NCI-H2081 (cell line): ENCODE results near the gene ALPL.
A peak's percentile ranks its signal among the peaks of the same experiment; 100 is the strongest.
"Not testable (repeated sequence)": the region's sequence is repeated elsewhere in the genome, so short reads cannot be mapped to it uniquely, and the experiment has no call there.

ENCODE experiments used
- DNase-seq, 2 experiments: peaks; one replicate each; lab custom pipeline; 2025; lab: John Stamatoyannopoulos, UW

Gene ALPL

DNA sequence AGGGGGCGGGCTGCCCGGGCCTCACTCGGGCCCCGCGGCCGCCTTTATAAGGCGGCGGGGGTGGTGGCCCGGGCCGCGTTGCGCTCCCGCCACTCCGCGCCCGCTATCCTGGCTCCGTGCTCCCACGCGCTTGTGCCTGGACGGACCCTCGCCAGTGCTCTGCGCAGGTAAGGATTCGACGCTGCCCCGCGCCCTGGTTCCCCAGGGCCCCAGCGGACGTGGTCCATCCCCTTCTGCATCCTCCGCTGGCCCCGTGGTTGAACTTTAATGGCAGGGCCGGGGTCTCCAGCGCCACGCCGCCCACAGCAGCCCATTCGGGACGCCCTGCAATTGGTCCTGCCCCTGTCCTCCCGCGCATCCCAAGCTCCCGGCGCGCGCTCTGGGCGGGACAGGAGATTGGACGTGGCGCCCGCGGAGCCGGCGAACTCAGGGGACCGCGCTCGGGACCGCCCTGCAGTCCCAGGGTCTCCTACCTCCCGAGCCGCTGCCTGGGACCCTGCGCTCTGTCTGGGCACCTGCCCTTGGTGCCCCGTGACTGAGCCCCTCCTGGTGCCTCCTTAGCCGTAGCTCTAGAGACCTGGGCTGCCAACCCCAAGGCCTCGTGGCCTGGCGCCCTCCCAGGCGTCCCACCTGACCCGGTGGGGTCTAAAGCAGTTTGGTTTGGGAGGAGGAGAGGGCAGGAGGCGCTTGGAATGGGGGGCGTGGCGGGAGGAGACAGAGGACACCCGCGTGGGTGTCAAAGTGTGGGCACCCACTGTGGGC is at the start of gene ALPL:
ALPL (plus strand) TSS at position 73 of the 762 bp plus-strand sequence. CDS start 44,659 bp downstream, outside the sequence.
- no peak for DNase-seq

DNA sequence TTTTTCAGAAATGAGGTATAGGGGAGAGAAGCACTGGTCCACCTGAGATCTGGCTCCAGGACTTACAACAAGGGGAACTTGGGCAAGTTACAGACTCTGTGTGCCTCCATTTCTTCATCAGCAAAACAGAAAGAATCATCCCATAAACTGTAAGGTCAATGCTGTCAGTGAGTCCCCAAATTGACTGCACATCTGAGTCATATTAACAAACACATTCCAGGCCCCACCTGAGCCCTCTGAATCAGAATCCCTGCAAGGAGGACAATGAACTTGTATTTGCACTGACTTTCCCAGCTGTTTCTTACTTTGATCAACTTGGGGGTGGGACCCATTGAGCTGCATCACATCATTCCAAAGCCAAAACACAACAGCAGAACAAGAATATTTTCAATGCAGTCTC is 44.1 kb upstream of the ALPL start:
- DNase-seq: not testable (repeated sequence)

DNA sequence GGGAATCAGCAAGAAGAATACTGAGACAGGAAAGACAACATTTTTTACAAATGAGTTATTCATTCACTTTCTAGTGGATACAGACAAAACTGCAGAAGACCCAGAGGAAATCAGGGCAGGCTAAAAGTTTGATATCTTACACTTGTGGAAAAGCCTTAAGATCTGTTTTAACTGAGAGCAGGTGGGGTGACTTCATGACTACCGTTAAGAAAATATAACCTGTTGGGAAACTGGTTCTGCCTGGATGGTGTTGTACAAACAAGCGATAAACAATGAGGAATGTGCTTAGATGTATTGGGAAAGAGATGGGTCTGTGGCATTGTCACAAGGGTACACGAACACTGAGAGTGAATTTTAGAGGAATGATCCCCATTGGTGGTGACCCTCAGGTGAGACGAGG is 41.3 kb upstream of the ALPL start:
- DNase-seq: not testable (repeated sequence)

DNA sequence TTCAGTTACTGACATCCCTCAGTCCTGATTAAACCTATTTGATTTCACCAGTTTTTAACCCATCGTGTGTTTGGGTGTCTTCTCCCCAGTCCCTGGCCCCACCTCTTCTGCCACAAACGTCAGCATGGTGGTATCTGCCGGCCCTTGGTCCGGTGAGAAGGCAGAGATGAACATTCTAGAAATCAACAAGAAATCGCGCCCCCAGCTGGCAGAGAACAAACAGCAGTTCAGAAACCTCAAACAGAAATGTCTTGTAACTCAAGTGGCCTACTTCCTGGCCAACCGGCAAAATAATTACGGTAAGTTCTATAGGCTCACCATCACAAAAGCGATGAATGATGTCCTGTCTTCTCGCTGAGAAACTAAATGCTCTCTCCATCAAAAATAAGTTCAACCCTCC is 40.6 kb upstream of the ALPL start:
- DNase-seq: no peak

DNA sequence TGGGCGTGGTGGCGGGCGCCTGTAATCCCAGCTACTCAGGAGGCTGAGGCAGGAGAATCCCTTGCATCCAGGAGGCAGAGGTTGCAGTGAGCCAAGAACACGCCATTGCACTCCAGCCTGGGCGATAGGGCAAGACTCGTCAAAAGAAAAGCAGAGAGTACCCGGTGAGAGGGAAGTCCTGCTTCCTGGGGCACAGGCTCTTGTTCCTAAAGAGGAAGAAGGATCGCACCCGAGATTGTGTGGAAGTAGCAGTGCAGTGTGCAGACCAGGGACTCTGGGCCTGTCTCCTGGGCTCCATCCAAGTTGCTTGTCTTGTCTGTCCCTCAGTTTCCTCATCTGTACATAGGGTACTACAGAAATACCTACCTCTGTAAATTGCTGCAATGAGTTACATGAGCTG is 39.6 kb upstream of the ALPL start:
- DNase-seq: no peak

DNA sequence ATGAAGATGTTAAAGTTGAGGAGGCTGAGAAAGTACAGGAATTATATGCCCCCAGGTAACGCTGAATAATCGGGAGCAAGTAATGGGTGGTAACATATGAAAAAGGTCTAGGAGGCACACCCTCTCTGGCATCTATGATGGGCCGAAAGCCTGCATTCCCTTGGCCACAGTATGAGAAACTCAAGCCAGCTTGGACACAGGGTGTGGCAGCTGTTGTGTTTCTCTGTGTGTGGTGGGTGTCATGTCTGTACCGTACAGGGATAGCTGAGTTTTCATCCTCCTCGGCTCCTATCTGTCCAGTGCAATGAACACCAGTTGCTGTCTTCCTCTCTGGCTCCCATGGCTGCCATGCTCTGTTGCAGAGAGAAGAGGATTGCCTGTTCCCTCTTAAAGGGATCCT is 36.4 kb upstream of the ALPL start:
- no peak for DNase-seq

DNA sequence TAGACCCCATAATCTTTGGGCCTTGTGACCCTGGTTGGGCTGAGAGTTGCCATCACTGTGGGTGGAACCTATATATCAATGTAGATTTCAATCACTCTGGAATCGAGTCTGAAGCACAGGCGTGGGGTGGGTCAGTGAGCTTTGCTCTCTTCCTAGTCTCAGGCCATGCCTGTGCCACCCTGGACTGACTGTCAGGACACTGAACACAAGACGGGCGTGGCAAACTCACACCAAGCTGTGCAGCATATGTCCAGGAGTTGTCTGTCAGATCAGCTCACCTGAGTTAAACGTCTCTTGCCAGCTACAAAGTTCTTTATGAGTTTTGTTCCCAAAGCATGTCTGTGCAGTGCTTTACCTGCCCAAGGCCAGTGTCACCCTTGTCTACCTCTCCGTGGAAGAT is 30.9 kb upstream of the ALPL start:
- no peak for DNase-seq

DNA sequence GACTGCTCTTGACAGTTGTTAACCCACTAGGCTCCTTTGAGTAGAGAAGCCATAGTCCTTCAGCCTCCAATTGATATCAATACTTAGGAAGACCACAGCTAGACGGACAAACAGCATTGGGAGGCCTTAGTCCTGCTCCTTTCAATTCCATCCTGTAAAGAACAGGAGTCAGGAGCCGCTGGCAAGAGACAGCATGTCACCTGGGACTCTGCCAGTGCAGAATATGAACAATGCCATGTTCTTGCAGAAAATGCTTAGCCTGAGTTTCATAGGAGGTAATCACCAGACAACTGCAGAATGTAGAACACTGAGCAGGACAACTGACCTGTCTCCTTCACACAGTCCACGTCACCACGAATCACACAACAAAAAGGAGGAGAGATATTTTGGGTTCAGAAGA is 25.3 kb upstream of the ALPL start:
- not testable (repeated sequence) for DNase-seq

DNA sequence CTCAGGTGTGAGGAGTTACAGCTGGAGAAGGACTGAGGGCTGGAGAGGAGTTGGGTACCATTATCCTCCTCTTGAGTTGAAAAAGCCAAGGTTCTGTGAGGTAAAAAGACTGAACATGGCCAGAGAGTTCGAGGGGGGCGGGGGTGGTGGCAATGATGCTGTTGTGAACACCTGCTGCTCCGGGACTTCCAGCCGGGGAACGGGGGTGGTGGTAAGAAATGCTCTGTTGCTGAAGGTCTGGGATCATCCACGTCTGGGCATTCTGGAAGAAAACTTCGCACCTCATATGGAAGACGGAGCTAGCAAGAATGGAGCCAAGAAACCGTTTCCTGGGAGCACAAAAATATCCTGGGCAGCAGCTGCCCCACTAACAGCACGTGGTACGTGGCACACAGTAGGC is 20.1 kb upstream of the ALPL start:
- no peak for DNase-seq

DNA sequence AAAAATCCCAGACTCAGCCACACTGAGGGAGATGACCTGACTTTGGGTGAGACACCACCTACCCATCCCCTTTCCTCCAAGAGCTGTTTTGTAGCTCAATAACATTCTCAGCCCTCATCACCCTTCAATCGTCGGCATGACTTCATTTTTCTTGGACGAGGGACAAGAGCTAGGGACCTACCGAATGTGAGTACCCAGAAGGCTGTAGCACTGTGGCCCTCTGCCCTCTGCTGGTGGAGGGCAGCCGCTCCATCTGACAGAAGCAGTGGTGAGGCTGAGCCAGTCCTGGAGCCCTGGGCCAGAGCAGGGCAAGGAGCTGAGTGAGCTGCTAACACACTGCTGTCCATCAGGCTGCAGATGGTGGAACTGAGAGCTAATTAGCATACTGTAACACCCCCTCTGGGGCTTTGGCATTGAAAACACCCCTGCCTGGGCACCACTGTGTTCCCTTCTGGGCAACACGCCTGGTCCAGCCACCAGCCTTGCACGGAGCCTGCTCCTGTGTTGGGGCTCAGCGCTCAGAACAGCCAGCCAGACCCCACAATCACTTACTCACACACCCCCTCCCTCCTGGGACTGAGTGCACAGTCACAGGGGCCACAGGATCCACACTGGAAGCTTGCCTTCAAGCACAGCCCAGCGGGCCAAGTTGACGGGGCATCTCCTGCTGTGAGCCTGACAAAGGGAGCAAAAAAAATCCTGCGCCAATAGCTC is 18.3 kb upstream of the ALPL start:
- no peak for DNase-seq

DNA sequence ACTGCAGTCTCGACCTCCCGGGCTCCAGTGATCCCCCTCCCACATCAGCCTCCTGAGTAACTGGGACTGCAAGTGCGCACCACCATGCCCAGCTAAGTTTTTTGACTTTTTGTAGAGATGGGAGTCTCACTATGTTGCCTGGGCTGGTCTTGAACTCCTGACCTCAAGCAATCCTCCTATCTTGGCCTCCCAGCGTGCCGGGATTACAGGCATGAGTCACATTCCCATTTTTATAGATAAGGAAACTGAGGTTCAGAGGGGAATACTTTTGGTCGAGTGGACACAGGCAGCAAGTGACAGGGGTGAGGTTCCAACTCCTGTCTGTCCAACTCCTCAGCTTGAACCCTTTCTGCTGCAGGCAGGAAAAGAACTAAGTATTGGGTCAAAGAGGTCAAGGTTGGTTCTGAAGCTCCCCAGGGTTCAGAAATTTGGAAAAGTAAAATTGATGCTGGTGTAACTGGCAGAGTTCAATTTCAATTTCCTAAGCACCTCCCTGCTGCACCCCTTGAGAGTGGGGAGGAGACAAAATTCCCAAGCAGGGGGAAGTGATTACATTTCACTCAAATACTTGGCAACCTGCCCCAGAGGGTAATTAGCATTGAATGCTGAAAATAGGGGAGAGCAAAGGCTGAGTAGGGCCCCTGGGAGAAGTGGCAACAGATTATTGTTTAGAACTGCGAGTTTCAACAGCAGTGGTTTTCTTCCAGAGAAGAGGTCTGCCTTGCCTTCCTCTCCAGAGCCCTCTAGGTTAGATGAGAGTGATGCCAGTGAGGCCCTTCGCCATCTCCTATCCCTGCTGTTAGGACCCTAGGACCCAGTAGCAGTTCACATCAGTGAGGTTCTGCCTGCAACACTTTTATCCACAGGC is 17.5 kb upstream of the ALPL start:
- peak; percentile 65 to 76 for DNase-seq

DNA sequence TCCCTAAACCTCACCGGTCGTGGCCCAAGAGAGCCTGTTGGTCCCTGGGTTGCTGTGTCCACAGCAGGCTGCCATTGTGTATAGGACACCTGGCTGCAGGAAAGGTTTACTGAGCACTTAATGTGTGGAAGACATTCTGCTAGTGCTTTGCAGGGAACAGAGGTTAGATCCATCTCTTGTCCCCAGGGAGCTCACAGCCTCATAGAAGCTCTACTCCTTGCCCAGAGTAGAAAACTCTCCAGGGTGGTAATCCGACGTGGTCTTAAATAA is 16.9 kb upstream of the ALPL start:
- DNase-seq: no peak

DNA sequence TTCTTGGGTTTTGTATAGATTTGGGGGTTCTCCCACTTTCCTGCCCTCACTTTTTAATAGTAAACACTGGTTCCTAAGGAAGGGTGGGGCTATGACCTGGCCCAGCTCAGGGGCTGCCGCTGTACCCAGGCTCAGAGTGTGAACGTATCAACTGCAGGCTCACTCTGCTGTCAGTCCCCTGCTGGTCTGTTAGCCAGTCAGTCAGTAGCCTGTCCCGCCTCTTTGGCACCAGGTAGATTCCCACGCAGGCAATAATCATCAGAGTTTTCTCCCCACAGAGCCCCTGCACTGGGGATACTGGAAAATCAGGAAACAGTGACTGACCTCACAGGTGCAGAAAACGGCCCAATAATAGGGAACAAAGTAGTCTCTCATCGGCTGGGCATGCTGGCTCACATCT is 15.0 kb upstream of the ALPL start:
- DNase-seq: no peak

DNA sequence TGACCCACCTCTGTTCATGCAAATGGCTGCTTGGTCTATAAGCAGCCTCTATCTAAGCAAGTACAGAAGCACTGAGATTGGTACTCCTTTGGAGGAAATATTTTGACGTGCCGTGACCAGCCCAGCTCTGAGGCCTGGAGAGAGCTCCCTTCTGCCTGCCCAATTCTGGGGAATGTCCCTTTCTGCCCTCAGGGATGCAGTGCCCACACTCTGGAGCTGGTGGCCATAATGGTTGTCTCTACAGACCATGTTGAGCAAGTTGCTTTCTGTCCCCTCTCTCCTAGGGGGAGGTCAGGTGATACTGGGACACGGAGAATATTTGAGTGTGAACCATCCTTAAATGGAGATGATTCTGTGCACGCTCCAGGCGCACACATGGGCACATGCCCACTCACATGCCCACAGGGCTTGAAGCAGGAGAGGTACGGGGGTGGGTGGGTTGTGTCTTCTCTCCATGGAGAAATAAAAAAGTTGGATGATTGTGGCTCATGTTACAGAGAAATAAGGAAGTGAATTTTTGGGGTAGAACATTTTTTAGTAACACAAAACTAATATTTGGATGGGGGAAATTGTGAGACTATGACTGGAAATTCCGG is 13.9 kb upstream of the ALPL start:
- no peak for DNase-seq

DNA sequence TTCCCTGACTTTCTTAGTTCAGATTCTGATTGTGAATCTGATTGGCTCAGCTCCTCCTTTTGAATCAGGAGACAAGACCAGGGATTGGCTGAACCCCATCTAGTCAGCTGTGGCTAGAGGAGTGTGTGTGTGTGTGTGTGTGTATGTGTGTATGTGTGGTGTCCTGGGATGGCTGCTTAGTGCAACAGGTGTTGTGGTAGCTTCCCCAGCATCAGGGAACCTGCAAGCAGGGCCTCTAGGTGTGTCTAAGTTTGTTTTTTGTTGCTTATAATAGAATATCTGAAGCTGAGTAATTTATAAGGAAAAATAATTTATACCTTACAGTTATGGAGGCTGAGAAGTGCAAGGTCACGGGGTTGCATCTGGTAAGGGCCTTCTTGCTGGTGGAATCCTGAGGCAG is 13.2 kb upstream of the ALPL start:
- no peak for DNase-seq

DNA sequence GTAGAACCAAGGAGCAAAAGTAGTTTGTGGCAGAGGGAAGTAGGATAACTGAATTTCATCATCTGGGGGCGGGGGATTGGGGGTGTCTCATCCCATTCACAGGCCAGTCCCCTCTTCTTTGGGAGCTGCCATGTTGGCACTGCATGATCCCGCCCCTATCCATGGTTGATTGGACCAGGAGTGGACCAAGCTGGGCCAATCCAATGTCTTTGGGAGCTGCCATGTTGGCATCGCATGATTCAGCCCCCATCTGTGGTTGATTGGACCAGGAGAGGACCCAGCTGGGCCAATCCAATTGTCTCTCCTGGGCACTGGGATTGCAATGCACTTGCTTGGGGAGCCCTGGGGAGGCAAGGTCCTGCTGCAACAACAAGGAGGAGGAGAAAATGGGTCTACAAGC is 12.3 kb upstream of the ALPL start:
- no peak for DNase-seq

DNA sequence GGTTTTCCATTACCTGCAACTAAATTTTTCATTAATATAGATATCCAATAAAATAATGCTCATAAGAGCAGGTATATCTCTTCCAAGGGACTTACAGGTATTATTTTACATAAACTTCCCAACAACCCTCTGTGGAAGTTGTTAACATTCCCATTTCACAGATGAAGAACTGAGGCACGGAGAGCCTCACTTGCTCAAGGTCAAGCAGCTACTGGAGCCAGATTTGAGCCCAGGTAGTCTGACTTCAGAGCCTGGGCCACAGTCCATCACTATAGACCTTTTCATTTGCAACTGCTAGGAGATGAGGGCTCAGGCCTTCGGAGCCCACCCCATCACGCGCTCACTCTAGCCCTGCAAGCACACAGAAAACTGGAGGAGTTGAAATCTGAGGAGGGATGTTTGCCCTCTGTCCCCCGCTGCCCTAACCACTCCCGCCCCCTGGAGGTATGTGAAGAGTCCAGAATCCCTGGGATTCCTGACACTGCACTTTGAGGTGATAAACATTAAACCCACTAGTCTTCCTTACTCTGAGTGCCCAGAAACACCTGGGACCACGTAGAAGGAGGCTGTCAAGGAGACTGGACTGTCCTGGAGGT is 11.7 kb upstream of the ALPL start:
- no peak for DNase-seq

DNA sequence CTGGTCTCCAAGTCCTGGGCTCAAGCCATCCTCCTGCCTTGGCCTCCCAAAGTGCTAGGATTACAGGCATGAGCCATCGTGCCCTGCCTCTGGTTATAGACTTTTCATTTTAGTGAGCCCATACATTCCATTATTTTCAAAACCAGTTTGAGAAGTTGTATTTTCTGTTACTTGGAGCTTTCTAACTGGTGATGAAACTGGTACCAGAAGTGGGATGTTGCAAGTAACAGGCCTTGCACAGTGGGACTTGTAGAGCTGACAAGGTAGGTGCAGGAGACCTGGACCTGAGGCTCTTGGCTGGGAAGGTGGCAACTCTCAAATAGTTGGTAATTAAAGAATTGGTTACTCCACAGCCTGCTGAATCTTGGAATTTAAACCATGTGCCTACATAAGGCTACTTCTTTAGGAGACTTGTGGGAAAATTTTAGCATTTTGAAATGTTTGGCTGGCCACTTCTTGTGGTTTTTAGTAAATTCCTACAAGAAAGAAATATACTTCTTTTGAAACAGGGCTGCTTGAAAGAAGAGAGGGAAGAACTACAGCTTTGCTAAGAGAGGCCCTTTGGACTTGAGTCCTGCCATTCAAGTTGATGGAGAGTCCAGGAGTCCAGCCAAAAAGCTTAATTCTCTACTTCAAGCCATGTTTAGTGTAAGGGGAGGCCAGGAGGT is 9.8 kb upstream of the ALPL start:
- DNase-seq: no peak

DNA sequence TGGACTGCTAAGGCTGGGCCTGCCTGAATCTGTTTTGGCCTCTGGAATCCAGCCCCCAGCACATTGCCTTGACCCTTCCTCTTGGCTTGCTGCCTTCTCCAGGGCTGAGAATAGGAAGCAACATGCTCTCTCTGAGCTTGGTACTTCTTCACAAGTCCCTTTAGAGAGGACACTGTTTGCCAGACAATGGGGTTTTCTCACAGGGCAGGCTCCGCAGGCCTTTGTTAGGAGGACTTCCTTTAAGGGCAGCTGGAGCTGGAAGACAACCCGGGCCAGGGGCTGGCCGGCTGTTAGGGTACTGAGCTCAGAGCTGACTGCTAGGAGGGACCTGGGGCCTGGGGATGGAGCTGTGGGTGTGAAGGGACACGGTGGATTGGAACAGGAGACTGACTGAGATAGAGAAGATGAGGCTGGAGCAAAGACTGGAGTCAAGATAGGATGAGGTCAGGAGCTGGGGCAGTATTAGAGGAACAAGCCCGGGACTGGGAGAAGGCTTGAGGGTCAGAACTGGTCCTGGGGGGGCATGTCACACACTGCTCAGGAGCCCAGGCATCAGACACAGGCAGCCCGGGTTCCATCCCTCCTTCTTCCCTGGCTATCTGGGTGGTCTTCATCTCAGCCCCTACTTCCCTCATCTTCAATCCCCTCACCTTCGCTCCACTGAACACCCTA is 5.4 kb upstream of the ALPL start:
- no peak for DNase-seq

DNA sequence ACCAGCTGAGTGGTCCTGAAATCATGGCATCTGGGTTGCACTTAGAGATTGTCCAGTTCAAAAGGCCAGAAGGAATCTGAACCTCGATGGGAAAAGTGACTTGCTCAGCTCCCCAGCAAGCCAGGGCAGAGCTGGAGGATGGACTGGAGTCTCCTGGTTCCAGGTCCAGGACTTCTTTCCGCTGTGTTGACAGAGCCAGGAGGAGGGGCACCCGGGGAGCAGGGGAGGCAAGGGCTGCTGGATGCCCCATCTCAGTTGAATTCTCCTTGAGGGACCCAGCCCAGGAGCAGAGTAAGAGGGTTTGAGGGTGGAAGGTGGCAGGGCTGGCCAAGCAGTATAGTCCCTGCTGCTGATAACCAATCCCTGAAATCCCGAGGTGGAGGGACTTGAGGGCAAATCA is 2.4 kb upstream of the ALPL start:
- no peak for DNase-seq
